GDM1 (cell line): Measurements from ENCODE around the gene PEDS1.
"Not testable (repeated sequence)": the region's sequence is repeated elsewhere in the genome, so short reads cannot be mapped to it uniquely, and the experiment has no call there.

ENCODE experiments used
- DNase-seq: peaks from one replicate; lab custom pipeline; 2025; lab: John Stamatoyannopoulos, UW

The PEDS1 gene

GRCh38 chr20:50163570-50164317 lies 10.2 kb upstream of the PEDS1 start:
- DNase-seq = no peak

- not testable (repeated sequence) for DNase-seq
Measured at GRCh38 chr20:50161494-50161893, 8.0 kb upstream of the PEDS1 start.

- DNase-seq = no peak
Measured at GRCh38 chr20:50153153-50153499, 397 bp downstream of the PEDS1 start.

- no peak for DNase-seq
Measured at GRCh38 chr20:50152394-50153152, 950 bp downstream of the PEDS1 start.

- DNase-seq = no peak
Measured at GRCh38 chr20:50151034-50151743, 2.3 kb downstream of the PEDS1 start.

GRCh38 chr20:50149481-50150254 lies 3.9 kb downstream of the PEDS1 start:
- DNase-seq = no peak

GRCh38 chr20:50146732-50147662 lies 6.5 kb downstream of the PEDS1 start:
- DNase-seq = peak; percentile 60

- no peak for DNase-seq
Measured at GRCh38 chr20:50146214-50146613, 7.3 kb downstream of the PEDS1 start.

- no peak for DNase-seq
Measured at GRCh38 chr20:50145566-50145965, 8.0 kb downstream of the PEDS1 start.

- DNase-seq = no peak
Measured at GRCh38 chr20:50144362-50144761, 9.2 kb downstream of the PEDS1 start.

GRCh38 chr20:50142812-50143211 lies 10.7 kb downstream of the PEDS1 start:
- no peak for DNase-seq

GRCh38 chr20:50141811-50142561 lies 11.5 kb downstream of the PEDS1 start:
- no peak for DNase-seq

GRCh38 chr20:50141018-50141675 lies 12.4 kb downstream of the PEDS1 start:
- DNase-seq = no peak

- DNase-seq = no peak
Measured at GRCh38 chr20:50140339-50140859, 13.1 kb downstream of the PEDS1 start.

GRCh38 chr20:50138479-50139393 lies 14.8 kb downstream of the PEDS1 start:
- no peak for DNase-seq

GRCh38 chr20:50138120-50138478 lies 15.4 kb downstream of the PEDS1 start:
- DNase-seq = no peak

GRCh38 chr20:50137702-50138101 lies 15.8 kb downstream of the PEDS1 start:
- DNase-seq = not testable (repeated sequence)

- DNase-seq = no peak
Measured at GRCh38 chr20:50136822-50137599, 16.5 kb downstream of the PEDS1 start.
